Activated CD8-positive, alpha-beta memory T cell treated with anti-CD3 and anti-CD28 coated beads, Interleukin-2, amount 50 U/mL, for 24 hours (primary cell): ENCODE results near the gene CHMP4B.

ENCODE experiments used
- DNase-seq: peaks from one replicate; pipeline ENCODE4 v3.0.0-alpha.2; 2020; ENCODE audit errors: extremely low read depth

The CHMP4B gene

GRCh38 chr20:33820362-33820761 is 9.2 kb downstream of the CHMP4B start:
- DNase-seq, result no peak

GRCh38 chr20:33821270-33821836 is 10.2 kb downstream of the CHMP4B start:
- DNase-seq, result no peak

- no peak for DNase-seq
Measured at GRCh38 chr20:33822423-33822822, 11.3 kb downstream of the CHMP4B start.

- no peak for DNase-seq
Measured at GRCh38 chr20:33822991-33823390, 11.8 kb downstream of the CHMP4B start.

- no peak for DNase-seq
Measured at GRCh38 chr20:33824852-33825251, 13.7 kb downstream of the CHMP4B start.

- no peak for DNase-seq
Measured at GRCh38 chr20:33825340-33826269, 14.5 kb downstream of the CHMP4B start.

GRCh38 chr20:33826270-33826897 is 15.2 kb downstream of the CHMP4B start:
- no peak for DNase-seq

GRCh38 chr20:33827109-33827508 is 16.0 kb downstream of the CHMP4B start:
- no peak for DNase-seq

- DNase-seq, result no peak
Measured at GRCh38 chr20:33827634-33828325, 16.6 kb downstream of the CHMP4B start.

GRCh38 chr20:33828326-33828844 is 17.2 kb downstream of the CHMP4B start:
- DNase-seq, result no peak

- no peak for DNase-seq
Measured at GRCh38 chr20:33828967-33829560, 17.9 kb downstream of the CHMP4B start.

- no peak for DNase-seq
Measured at GRCh38 chr20:33829636-33830035, 18.5 kb downstream of the CHMP4B start.

- DNase-seq, result no peak
Measured at GRCh38 chr20:33830371-33830770, 19.2 kb downstream of the CHMP4B start.

- DNase-seq, result no peak
Measured at GRCh38 chr20:33832103-33832804, 21.1 kb downstream of the CHMP4B start.

GRCh38 chr20:33833333-33833732 is 22.2 kb downstream of the CHMP4B start:
- DNase-seq, result no peak

GRCh38 chr20:33835615-33836172 is 24.5 kb downstream of the CHMP4B start:
- DNase-seq, result no peak

GRCh38 chr20:33836277-33836676 is 25.1 kb downstream of the CHMP4B start:
- no peak for DNase-seq

- no peak for DNase-seq
Measured at GRCh38 chr20:33837096-33837830, 26.1 kb downstream of the CHMP4B start.

- no peak for DNase-seq
Measured at GRCh38 chr20:33838035-33838864, 27.1 kb downstream of the CHMP4B start.
